HG02981 (cell line): ENCODE measurements around the gene ITGB1.

Experiments
- ATAC-seq: cut with Tn5 transposase; IDR thresholded peaks from one replicate; pipeline ENCODE4 v1.9.1; 2021; ENCODE audit warnings: mild to moderate bottlenecking, moderate library complexity; ENCODE audit not compliant: unreplicated experiment

ITGB1 gene

GRCh38 chr10:32956365-32957197 lies 1.4 kb downstream of the ITGB1 start:
- ATAC-seq: no peak

- no peak for ATAC-seq
Observed at GRCh38 chr10:32955790-32956189, 2.2 kb downstream of the ITGB1 start.

- no peak for ATAC-seq
Observed at GRCh38 chr10:32955299-32955772, 2.7 kb downstream of the ITGB1 start.

- no peak for ATAC-seq
Observed at GRCh38 chr10:32954545-32955298, 3.3 kb downstream of the ITGB1 start.

GRCh38 chr10:32954080-32954479 lies 4.0 kb downstream of the ITGB1 start:
- no peak for ATAC-seq

GRCh38 chr10:32953277-32953927 lies 4.6 kb downstream of the ITGB1 start:
- no peak for ATAC-seq

GRCh38 chr10:32952541-32953276 lies 5.3 kb downstream of the ITGB1 start:
- ATAC-seq: no peak

GRCh38 chr10:32952094-32952493 lies 5.9 kb downstream of the ITGB1 start:
- ATAC-seq: no peak

- no peak for ATAC-seq
Observed at GRCh38 chr10:32951111-32951510, 6.9 kb downstream of the ITGB1 start.

GRCh38 chr10:32950591-32951108 lies 7.4 kb downstream of the ITGB1 start:
- no peak for ATAC-seq

- no peak for ATAC-seq
Observed at GRCh38 chr10:32949221-32949678, 8.8 kb downstream of the ITGB1 start.

- no peak for ATAC-seq
Observed at GRCh38 chr10:32948451-32948850, 9.6 kb downstream of the ITGB1 start.

- ATAC-seq: no peak
Observed at GRCh38 chr10:32947586-32947985, 10.4 kb downstream of the ITGB1 start.

- ATAC-seq: no peak
Observed at GRCh38 chr10:32946108-32946507, 11.9 kb downstream of the ITGB1 start.

GRCh38 chr10:32943854-32944661 lies 14.0 kb downstream of the ITGB1 start:
- no peak for ATAC-seq

- no peak for ATAC-seq
Observed at GRCh38 chr10:32943395-32943794, 14.6 kb downstream of the ITGB1 start.

GRCh38 chr10:32942081-32942480 lies 15.9 kb downstream of the ITGB1 start:
- ATAC-seq: no peak

- no peak for ATAC-seq
Observed at GRCh38 chr10:32941357-32941756, 16.7 kb downstream of the ITGB1 start.
